GM12874 (cell line): Measurements from ENCODE around the gene FOXP1.

Experiments
- CTCF ChIP-seq: IDR thresholded peaks from 2 replicates; pipeline ENCODE4 v1.5.1; 2011; ENCODE audit warnings: low read depth, mild to moderate bottlenecking, control low read depth, low read length, moderate library complexity; ENCODE audit not compliant: insufficient read depth

The FOXP1 gene

GRCh38 chr3:71229905-71230657, 353.4 kb downstream of the FOXP1 start:
- TF ChIP-seq CTCF: no peak

DNA sequence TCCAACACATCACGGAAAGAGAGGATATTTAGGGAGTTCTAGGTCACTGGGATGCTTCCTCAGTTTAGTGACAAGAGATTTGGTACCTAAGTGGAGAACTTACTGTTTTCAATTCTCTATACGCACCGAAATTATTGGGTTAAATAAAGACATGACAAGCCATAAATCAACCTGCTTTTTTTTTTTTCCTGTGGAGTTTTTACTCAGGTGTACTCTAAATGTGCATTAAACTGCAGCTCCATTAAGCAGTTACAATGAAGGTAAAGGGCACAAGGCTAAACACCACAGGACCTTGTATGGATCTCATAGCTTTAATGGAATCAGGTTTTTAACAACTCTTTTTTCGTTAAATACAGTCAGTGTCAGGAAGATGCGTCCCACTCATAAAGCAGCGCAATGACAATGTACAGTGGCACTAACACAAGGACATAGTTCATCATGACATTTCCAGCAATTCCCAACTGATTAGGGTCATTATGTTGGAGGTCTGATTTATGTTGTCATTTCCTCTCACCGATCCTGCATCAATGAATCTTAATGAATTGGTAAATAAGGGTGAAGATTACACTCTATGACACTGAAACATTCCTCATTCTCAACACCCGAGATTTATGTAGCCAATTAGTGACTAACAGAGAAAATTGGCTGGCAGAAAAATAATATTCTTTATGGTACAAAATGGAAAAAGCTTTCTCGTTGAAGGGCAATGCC, 355.2 kb downstream of the FOXP1 start:
- no peak for TF ChIP-seq CTCF

DNA sequence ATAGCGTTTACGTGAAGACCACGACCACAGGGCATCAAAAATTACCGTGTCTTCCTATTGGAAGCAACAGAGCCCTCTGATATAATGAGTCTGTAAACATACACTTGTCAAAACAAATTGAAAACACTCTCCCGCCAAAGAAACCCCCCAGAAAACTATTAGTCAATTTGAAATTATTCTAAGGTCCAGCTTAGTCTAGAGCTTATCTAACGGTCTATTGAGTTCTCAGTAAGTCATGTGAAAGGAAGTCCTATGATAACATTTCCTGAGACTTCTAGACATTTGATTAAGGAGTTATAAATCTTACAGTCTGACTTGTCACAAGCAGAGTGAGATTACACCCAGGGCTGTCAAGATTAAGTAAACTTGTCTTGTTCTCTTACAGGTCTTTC, 356.3 kb downstream of the FOXP1 start:
- no peak for TF ChIP-seq CTCF

DNA sequence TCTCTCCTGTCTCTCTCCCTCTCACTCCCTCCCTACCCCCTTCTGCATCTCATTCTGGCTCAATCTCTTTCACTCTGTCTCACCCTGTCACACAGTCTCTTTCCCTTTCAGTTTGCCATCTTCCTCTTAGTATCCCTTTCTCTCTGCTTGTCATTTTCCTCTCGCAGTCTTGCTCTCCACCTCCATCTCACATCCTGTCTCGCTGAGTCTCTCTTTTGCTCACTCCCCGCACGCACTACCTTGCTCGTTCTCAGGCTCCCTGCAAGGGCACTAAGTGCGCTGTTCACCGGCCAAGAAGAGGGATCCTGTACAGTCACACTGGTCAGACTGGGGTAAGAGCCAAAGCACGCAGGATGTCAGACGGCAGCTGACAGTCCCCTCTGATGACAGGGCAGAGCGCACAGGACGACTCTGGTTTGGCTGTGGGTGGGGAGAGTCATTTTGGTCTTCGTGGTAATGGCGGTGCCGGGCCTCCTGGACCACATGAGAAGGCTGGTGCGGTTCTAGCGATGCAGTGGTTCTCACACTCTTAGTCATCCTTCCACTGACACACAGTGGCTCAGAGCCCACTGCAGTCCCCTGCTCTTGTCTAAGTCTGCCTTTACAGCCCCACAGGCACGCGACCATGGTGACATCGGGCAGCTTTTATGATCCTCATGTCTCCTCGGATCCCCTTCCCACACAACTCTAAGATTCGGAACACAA, 356.8 kb downstream of the FOXP1 start:
- no peak for TF ChIP-seq CTCF

- TF ChIP-seq CTCF: no peak
Measured at GRCh38 chr3:71225951-71226564, 357.5 kb downstream of the FOXP1 start.

- no peak for TF ChIP-seq CTCF
Measured at GRCh38 chr3:71225002-71225684, 358.4 kb downstream of the FOXP1 start.
